Measurements from ENCODE around the gene CCDC169.
"Not testable (repeated sequence)": the region's sequence is repeated elsewhere in the genome, so short reads cannot be mapped to it uniquely, and the experiment has no call there.

CCDC169 gene

DNA sequence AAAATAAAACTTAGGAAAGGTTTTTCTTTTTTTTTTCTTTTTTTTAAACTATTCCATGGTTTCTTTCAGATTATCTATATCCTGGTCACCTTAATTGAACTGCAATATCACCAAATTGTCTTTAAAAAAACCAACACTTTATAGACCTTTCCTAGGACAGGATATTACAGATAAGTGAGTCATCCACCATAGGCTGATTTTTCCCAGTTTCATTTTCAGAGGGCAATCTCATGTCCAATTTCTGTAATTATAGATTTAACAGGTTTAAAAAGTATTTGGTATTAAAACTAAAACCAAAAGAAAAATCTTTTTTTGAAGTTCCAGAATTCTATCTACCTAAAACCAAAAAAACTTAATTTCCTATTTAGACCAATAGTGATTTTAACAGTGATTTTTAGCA, 35.4 kb upstream of the CCDC169 start:
- TF ChIP-seq TAF1 (IDR thresholded peaks at IDR 0.05; ENCODE audit: borderline replicate concordance, low read depth, low read length), result no peak
- TF ChIP-seq POLR2AphosphoS5 (IDR thresholded peaks at IDR 0.05; ENCODE audit: low read depth, low read length), result no peak
- TF ChIP-seq POLR2A (IDR thresholded peaks at IDR 0.05; ENCODE audit: low read depth, low read length), result no peak
- DNase-seq (ENCODE audit: insufficient read length) (no peak), FAIRE-seq (no peak)

DNA sequence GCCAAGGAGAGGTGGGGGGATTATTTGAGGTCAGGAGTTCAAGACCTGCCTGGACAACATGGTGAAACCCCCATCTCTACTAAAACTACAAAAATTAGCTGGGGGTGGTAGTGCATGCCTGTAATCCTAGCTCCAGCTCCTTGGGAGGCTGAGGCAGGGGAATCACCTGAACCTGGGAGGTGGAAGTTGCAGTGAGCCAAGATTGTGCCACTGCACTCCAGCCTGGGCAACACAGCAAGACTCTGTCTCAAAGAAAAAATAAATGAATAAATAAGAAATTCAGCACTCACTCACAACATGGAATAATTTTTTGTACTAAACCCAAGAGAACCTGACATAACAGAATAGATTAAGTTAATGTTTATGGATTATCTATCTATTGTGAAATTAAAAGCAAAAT, 34.6 kb upstream of the CCDC169 start:
- DNase-seq (ENCODE audit: insufficient read length); FAIRE-seq: not testable (repeated sequence)

DNA sequence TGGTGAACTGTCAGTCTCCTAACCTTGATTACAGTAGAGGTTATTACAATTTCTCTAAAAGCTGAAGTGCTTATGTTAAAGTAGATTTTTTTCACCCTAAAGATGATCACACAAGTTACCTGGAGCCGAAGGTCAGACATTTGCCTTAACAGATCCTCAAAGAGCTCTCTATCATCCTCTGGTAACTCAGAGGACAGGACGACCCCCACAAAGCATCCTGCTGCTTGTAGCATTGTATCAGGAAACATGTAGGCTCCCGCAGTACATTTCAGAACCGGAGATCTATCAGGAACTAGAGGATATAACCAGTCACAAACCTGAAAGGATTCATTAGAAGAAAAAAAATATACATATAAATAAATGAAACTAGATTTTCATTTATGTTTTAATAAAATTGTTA, 33.7 kb upstream of the CCDC169 start:
- FAIRE-seq (no peak), DNase-seq (ENCODE audit: insufficient read length) (no peak)
- TF ChIP-seq POLR2A (IDR thresholded peaks at IDR 0.05; ENCODE audit: low read depth, low read length) (no peak), TAF1 (IDR thresholded peaks at IDR 0.05; ENCODE audit: borderline replicate concordance, low read depth, low read length) (no peak), POLR2AphosphoS5 (IDR thresholded peaks at IDR 0.05; ENCODE audit: low read depth, low read length) (no peak)

DNA sequence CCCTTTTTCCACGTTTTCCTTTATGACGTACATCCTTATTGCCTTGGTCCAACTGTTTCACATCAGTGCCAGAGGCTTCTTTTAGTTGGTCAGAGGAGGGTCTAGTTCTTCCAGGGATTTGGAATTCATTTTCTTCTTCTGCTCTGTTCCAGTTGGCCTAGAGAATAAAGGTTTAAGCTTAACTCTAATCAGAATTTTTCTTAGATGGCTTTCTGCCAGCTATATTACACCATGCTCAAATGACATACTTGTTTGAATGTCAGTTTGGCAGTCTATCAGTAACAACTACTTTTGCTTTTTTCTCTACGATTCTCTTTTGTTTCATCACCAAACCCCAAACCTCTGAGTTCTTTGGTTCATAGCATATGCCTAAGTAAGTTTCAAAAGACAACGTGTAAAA, 31.7 kb upstream of the CCDC169 start:
- no peak for FAIRE-seq
- DNase-seq (ENCODE audit: insufficient read length), result no peak
- TF ChIP-seq TAF1 (IDR thresholded peaks at IDR 0.05; ENCODE audit: borderline replicate concordance, low read depth, low read length), result no peak
- TF ChIP-seq POLR2A (IDR thresholded peaks at IDR 0.05; ENCODE audit: low read depth, low read length), result no peak
- no peak for TF ChIP-seq POLR2AphosphoS5 (IDR thresholded peaks at IDR 0.05; ENCODE audit: low read depth, low read length)

DNA sequence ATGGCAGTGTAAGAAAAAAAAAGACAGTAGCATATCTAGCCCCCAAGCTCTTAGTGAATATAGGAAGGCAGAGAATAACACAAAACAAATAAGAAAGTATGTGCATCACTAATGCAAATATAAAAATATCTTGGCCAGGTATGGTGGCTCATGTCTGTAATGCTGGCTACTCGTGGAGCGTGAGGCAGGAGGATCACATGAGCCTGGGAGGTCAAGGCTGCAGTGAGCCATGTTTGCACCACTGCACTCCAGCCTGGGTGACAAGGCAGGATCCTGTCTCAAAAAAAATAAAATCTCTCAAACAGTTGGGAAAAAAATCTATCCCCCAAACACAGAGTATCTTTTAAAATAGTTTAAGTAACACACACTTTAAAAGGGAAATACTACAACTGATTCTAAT, 31.2 kb upstream of the CCDC169 start:
- TF ChIP-seq POLR2AphosphoS5 (IDR thresholded peaks at IDR 0.05; ENCODE audit: low read depth, low read length), result no peak
- TF ChIP-seq POLR2A (IDR thresholded peaks at IDR 0.05; ENCODE audit: low read depth, low read length), result no peak
- no peak for TF ChIP-seq TAF1 (IDR thresholded peaks at IDR 0.05; ENCODE audit: borderline replicate concordance, low read depth, low read length)
- no peak for DNase-seq (ENCODE audit: insufficient read length)
- FAIRE-seq, result no peak

DNA sequence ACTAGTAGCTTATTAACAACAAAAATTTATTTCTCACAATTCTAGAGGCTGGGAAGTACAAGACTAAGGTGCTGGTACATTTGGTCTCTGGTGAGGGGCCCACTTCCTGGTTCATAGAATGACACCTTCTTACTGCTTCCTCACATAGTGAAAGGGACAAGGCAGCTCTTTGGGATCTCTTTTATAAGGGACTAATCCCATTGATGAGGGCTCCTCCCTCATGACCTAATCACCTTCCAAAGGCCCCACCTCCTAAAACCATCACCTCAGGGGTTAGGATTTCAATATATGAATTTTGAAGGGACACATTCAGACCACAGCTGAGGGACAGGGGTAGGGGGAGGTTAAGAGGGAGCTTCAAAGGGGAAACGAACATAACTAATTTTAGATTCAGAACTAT, 28.3 kb upstream of the CCDC169 start:
- FAIRE-seq, result no peak
- no peak for DNase-seq (ENCODE audit: insufficient read length)
- TF ChIP-seq POLR2A (IDR thresholded peaks at IDR 0.05; ENCODE audit: low read depth, low read length), result no peak
- TF ChIP-seq TAF1 (IDR thresholded peaks at IDR 0.05; ENCODE audit: borderline replicate concordance, low read depth, low read length), result no peak
- TF ChIP-seq POLR2AphosphoS5 (IDR thresholded peaks at IDR 0.05; ENCODE audit: low read depth, low read length), result no peak

DNA sequence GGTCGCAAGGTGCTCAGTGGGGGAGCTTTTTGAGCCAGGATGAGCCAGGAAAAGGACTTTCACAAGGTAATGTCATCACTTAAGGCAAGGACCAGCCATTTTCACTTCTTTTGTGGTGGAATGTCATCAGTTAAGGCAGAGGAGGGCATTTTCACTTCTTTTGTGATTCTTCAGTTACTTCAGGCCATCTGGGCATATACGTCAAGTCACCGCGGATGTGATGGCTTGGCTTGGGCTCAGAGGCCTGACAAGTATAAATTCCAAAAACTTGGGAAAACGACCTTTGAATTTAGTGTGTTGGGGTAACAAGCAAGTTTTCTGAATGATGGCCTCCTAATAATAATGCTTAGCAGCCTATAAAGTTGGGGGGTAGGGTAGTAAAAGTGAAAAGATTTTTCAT, 27.3 kb upstream of the CCDC169 start:
- not testable (repeated sequence) for FAIRE-seq; DNase-seq (ENCODE audit: insufficient read length)

DNA sequence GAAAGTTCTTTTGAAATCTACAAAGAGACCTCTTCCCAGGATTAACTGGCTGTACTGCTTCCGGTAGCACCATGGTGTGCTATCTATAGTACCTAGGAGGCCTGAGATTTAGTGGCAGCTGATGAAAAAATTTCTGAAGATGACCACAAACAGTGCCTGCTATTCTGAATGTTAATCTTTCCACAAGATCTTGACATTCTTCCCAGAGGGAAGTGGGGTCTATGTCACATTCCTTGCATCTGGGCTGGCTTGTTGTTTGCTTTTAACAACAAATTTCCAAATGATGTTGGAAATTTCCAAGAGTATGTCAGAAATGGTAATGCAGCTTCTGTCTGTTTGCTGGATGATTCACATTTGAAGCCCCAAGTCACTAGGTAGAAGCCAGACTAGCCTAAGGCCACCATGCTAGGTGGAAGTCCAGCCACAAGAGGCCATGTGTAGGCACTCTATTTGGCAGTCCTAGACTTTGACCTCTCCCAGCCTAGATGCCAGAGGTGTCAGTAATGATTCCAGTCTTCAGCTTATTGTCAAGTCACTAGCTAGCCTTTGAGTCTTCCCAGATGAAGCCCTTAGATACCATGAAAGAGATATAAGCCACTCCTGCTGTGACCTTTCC, 26.4 kb upstream of the CCDC169 start:
- DNase-seq (ENCODE audit: insufficient read length), result no peak
- TF ChIP-seq POLR2A (IDR thresholded peaks at IDR 0.05; ENCODE audit: low read depth, low read length), result no peak
- TF ChIP-seq POLR2AphosphoS5 (IDR thresholded peaks at IDR 0.05; ENCODE audit: low read depth, low read length), result no peak
- TF ChIP-seq TAF1 (IDR thresholded peaks at IDR 0.05; ENCODE audit: borderline replicate concordance, low read depth, low read length), result no peak
- no peak for FAIRE-seq

DNA sequence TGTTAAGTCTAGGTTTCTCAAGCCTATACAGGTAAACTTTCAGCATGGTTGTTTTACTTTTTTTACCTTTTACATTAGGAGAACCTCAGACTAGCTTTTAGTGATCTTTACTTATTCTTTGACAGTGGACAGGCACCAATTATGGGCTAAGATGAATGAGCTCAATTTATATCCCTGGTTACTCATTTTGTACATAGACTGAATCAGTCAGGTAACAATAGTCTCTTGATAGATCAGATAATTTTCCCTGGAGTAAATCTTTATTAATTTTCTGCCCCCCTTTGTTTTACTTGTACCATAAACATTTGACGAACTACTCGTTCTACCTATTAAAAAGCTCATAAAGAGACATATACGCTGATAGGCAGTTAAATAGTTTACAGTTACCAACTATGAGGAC, 25.8 kb upstream of the CCDC169 start:
- TF ChIP-seq TAF1 (IDR thresholded peaks at IDR 0.05; ENCODE audit: borderline replicate concordance, low read depth, low read length) (no peak), POLR2AphosphoS5 (IDR thresholded peaks at IDR 0.05; ENCODE audit: low read depth, low read length) (no peak), POLR2A (IDR thresholded peaks at IDR 0.05; ENCODE audit: low read depth, low read length) (no peak)
- FAIRE-seq, result no peak
- DNase-seq (ENCODE audit: insufficient read length), result no peak

DNA sequence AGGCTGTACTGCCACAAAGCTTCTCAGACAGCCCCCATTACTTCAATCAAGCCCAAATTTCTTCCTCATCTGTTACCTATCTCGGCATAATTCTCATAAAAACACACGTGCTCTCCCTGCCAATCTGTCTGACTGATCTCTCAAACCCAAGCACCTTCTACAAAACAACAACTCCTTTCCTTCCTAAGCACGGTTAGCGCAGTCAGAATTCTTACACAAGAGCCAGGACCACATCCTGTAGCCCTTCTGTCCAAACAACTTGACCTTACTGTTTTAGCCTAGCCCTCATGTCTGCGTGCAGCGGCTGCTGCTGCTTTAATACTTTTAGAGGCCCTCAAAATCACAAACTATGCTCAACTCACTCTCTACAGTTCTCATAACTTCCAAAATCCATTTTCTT, 22.2 kb upstream of the CCDC169 start:
- not testable (repeated sequence) for DNase-seq (ENCODE audit: insufficient read length); FAIRE-seq

DNA sequence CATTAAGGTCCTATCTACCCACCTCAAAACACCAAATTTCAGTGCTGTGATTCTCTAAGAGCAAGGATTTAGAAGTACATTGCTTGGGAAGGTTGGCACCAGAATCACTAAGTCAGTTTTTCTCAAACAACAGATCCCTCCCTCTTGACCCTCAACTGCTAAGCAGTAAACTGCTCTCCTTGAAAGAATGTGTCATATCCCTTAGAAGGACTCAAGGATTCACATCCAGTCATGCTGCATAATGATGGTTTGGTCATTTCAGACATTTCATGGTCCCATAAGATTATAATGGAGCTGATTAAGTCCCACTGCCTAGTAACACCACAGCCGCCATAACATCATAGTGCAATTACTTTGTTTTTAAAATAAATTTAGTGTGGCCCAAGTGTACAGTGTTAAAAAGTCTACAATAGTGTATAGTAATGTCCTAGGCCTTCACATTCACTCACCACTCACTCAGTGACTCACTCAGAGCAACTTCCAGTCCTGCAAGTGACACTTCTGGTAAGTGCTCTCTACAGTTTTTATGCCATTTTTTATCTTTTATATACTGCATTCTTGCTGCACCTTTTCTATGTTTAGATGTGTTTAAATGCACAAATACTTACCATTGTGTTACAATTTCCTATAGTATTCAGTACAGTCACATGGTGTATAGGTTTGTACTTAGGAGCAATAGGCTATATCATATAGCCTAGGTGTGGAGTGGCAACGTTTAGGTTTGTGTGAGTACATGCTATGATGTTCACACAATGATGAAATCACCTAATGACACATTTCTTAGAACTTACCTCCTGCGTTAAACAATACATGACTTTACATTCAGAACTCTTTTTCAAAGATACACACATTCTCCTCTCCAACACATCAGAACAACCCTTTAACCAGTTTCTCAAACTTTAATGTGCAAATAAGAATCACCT, 15.7 kb upstream of the CCDC169 start:
- TF ChIP-seq POLR2AphosphoS5 (IDR thresholded peaks at IDR 0.05; ENCODE audit: low read depth, low read length) (no peak), POLR2A (IDR thresholded peaks at IDR 0.05; ENCODE audit: low read depth, low read length) (no peak), TAF1 (IDR thresholded peaks at IDR 0.05; ENCODE audit: borderline replicate concordance, low read depth, low read length) (no peak)
- no peak for DNase-seq (ENCODE audit: insufficient read length)
- FAIRE-seq, result no peak

DNA sequence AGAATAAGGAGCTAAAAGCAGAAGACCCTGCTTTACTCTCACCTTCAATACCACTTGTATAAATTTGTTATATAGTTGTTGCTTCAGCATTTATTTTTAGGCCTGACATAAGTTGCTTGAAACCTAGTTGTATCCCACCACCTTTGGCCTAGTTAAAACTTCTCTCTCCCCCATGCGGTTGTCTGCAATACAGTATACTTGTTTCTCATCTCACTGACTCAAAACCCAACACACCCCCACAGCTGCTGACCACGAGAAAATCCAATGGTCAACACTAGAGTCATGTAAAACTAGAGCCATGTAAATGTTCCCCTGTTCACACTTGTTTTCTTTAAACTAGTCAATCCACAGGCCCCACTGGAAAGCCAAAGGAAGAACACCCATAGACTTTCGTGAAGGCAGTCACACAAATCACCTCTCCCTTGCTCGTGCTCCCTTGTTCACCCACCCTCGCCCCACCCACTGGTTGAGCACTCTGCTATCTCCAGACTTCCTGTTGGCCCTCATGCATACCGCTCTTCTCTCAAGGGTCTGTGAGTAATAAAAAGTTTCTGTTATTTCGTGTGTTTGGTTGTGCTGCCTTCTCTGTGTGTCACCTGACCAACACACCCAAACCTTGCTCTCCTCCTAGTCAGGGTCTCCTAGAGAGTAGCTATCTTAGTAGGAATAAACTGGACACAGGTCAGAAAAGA, 12.9 kb upstream of the CCDC169 start:
- no peak for FAIRE-seq
- TF ChIP-seq POLR2AphosphoS5 (IDR thresholded peaks at IDR 0.05; ENCODE audit: low read depth, low read length), result no peak
- no peak for TF ChIP-seq TAF1 (IDR thresholded peaks at IDR 0.05; ENCODE audit: borderline replicate concordance, low read depth, low read length)
- no peak for TF ChIP-seq POLR2A (IDR thresholded peaks at IDR 0.05; ENCODE audit: low read depth, low read length)
- DNase-seq (ENCODE audit: insufficient read length), result no peak
